ENCODE results near the gene TSPAN18.

The TSPAN18 gene

DNA sequence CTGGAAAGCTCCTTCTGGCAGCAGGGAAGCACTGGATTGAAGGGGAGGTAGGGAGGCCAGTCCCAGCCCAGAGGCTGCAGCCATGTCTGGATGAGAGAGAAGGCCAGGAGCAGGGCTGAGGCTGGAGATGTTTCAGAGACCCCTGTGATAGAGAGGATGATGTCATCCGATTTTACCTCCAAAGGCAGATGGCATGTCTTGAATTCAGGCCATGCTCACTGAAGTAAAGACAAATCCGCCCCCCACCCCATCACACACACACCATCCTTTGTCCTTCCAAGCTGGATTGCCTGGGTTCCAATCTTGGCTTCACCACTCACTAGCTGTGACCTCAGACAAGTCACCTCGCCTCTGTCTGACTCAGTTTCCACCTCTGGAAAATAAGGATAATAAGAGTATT is 176.8 kb downstream of the TSPAN18 start:
- DNase-seq = no peak

DNA sequence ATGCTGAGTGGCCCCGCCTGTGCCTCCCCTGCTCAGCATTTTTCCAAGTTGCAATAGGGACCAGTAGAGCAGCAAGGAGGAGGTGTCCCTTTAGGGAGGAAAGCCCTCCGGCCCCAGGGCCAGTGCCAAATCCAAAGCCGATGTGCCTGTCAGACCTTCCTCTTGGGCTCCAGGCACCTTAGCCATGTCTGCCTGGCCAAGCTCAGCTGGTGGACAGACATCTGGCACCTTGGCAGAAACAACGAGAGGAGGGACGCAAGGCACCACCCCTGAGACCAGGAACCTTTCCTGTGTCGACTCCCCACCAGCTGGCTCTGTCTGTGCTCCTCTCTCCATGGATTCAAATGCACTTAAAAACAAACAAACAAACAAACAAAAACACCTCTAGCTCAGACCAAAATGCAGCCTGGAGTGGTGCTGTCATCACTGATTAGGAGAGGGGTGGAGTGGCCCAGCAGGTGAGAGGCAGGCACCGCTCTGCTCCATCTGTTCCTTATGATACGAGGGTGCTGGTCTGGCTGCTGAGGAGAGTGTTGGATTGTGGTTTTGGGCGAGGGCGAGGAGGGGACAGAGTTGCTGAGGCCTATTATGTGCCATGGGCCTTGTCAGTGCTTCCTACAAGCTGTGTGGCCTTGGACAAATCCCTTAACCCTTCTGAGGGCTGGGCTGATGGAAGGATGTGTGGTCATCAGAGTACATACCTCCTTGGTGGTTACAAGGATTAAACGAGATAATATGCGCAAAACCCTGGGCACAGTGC is 177.7 kb downstream of the TSPAN18 start:
- DNase-seq = no peak

DNA sequence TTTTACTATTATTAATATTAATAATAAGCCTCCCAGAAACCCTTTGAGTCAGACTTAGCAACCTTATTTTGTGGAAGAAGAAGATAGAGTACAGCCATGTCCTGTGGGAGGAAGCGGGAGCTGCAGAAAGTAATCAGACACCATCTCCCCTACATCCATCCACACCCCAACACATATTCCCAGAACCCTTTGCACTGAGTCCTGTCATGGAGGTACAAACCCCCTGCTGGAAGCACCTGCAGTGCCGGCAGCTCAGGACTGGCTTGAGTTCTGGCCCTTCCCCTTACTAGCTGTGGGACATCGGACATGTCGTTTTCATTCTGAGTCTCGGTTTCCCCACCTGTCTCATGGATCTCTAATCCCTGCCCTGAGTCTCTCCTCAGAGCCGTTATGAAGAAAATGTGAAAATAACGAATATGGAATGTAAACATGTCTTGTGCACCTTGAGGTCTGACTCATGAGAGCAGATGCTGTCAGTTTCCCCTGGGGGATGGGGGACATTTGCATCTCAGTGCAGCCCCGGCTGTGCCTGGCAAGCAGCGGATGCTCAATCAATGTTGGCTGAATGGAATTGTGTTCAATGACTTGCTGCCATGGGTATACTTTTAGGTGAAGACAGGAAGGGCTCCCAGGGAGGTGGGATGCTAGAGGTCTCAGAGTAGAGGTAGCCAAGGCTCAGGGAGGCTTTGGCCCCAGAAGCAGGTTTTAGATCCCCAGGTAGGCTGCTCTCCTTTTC is 178.5 kb downstream of the TSPAN18 start:
- no peak for DNase-seq

DNA sequence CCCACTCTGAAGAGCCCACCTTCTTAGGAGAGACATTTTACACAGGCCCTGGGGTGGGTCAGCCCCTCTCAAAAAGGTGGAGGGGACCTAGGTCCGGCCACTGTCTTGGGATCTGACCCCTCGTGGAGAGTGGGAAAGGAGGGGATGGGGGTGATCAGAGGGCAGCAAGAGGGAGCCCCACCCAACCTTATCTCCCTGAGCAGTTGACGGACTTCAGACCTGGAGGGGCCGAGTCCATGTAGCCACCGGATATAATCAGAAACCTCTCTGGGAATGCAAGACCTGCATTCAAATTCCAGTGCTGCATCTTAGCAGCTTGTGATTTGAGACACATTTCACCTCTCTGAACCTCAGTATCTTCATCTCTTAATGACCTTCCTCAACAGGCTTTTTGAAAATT is 179.9 kb downstream of the TSPAN18 start:
- DNase-seq = no peak

DNA sequence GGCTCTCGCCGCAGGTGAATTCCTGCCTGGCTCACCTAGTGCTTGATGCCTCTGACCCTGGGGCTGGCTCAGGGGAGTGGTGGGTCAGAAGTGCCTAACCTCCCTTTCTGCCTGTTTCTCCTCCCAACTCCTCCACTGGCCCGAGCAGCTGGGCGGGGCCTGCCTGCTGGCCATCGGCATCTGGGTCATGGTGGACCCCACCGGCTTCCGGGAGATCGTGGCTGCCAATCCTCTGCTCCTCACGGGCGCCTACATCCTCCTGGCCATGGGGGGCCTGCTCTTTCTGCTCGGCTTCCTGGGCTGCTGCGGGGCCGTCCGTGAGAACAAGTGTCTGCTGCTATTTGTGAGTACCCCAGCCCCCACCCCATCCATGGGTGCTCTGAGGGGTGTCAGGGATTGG is 182.8 kb downstream of the TSPAN18 start:
- no peak for DNase-seq

DNA sequence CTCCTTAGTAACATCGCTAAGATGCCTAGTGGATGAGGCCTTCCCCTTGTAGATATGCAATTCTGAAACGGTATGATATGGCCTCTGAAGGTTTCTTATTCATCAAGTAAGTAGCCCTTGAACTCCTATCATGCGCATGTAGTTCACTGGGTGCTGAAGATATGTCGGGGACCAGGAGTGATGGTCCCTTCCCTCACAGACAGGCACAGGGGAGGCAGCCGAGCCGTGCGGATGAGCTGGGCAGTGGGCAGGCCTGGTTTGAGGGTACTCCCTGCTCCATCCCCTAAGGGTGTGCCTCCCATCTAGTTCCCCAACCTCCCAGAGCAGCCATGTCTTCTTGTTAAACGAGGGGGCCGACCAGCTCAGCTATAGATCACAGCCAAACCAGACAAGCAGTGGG is 183.8 kb downstream of the TSPAN18 start:
- DNase-seq = no peak

DNA sequence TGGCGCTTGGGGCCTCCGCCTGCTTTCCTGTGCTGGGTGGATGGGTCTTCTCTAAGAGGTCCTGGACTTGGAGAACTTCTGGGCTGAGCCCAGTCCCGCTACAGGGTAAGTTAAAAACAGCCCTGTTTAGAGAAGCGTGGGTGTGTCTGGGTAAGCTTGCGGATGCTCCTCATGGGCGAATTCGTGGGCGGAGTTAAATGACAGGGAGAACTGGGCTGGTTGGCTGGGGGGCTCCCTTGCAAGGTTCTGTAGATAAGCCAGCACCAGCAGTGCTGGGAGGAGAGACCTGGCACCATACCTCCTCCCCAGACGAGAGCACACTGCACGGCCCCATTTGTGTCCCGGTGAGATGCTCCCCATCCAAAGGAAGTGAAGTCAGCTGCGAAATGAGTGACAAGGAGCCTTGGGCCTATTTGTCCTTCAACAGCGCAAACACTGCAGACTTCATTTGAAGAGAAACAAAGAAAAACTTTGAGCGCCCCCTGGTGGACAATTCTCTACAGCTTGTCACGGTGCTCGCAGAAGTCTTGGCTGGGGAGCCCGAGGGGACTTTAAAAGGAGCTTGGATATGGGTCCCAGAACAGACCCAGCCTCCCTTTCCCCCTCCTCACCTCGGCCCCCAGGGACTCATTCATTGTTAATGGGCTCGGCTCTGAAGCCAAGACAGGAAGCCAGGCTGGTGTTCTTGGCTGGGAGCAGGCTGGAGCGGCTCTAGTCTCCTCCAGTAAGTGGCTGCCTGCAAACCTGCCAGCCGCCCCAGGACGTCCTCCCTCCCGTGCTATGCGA is 184.5 kb downstream of the TSPAN18 start:
- DNase-seq = peak; percentile 81

DNA sequence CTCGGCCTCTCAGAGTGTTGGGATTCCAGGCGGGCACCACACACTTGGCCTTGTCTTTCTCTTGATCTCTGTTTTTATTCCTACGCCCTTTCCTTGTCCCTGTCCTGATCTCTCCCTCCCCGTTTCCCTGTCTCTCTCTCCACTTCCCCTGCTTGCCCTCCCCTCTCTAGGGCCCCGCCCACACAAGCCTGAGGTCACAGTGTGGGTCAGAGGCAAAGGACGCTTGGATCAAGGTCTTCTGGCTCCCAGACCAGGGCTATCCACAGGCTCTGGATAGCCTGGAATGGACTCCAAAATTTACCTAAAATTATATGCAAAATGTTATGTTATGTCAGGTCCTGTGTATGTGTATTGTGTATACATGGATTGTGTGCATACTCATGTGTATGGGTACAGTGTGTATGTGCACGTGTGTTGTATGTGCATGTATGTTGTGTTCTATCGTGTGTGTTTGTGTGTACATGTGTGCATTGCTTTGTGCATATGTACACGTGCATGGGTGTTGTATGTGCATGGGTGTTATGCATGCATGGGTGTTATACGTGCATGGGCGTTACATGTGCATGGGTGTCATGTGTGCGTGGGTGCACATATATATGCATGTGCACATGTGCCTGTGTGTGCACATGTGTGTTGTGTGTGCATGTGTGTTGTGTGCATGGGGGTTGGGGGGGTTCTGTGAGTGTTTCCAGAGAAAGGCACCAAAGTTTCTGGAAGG is 185.7 kb downstream of the TSPAN18 start:
- DNase-seq = no peak

DNA sequence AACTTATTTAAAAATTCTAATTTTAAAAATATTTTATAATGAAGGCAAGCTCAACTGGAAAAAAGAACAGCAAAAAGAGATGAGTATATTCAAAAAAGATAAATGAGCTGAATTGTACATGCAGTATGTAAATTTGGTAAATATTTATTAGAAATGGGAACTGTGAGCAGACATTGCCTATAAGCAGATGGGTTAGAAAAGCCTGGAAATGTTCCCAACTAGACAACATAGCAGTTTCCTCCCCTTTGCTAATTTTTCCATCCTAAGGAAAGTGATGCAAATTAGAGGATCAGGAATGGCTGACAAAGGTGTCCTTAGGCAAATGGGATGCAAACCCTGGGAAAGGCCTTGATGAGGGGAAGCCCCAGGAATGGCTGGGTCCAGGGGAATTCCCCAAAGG is 186.7 kb downstream of the TSPAN18 start:
- peak; percentile 92 for DNase-seq

DNA sequence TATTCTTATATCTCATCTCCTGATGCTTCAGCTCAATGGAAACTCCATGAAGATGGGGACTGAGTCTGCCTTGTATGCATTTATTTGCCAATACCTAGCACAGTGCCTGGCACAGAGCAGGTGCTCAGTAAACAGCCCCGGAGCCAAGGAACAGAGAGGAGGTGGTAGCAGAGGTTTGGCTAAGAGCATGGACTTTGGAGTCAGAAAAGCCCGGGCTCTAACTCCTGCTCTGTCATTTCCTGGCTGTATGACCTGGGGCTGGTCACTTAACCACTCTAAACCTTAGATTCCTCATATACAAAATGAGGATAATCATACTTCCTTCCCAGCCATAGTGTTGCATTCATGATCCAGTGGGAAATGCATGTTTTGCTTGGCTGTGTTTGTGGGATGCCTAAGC is 187.3 kb downstream of the TSPAN18 start:
- DNase-seq = no peak

DNA sequence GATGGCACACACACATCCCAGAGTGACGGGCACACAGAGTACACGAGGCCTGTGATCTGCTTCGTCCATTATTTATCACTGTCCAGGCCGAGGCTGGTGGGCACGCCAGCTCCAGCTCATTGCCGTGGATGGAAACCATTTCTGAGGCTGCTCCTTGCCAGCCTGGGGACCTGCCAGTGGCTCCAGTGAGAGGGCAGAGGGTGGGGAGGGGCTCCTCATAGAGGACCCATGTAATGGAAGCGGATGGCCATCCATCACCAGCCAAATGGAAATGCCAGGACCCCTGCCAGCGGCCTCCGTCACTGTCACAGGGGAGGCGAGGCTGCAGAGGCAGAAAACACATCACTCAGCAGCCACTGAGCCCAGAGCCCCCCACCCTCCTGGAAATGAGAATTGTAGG is 188.2 kb downstream of the TSPAN18 start:
- no peak for DNase-seq

DNA sequence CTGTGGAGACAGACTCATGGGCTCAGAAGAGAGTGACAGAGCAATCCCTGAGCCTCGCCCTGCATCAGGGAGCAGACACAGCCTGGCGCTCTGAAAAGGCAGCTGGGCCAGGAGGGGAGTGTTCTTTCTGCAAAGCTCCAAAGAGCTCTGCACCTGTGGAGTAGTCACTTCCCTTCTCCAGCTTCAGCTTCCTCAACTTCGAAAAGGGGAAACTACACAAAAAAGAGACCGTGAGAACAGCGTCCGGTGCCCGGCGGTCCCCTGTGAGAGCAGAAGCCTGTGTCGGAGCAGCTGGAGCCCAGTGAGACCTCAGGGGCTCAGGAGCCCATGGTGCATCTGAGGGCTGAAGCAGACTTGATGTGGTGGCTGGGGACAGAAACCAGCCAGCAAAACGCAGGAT is 188.9 kb downstream of the TSPAN18 start:
- no peak for DNase-seq

DNA sequence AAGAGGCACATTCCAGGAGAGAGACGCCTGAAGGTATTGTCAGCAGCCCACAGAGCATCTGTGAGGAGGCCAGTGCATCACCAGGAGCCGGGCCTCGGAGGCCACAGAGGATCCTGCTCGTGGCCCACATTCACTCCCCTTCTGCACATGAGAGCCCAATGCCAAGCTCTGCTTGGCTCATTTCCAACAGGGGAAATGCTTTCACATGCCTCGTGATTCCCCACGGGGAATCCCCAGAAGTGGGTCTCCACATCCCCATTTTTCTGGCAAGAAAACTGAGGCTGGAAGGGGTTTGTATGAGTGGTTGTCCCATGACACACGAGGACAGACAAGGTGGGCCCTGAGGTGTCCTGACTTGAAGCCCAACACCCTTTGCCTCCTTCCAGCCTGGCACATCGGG is 189.6 kb downstream of the TSPAN18 start:
- no peak for DNase-seq

DNA sequence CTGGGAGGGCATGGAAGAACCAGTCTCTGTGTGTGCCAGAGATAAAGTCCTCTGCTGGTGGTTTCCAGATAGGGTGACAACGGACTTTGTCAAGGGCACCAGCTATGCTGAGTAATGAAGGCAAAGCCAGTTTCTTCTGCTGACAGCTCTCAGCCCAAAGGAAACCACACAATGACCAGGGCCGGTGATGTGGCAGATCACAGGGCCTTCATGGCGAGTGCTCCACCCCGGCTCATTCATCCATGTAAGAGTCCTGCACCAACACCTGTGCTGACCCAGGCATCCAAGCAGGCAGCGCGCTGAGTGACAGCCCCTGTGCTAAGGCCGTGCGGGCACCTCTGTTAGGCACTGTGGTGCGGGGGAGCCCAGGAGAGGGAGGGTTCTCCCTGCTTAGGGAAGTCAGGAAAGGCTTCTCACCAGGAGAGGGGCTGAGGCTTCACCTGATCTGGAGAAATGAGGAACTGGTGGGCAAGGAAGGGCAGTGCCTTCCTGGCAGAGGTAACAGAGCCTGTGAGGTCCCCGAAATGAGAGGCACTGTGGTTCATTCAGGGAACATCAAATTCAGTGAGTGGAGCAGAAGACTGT is 190.1 kb downstream of the TSPAN18 start:
- DNase-seq = no peak

DNA sequence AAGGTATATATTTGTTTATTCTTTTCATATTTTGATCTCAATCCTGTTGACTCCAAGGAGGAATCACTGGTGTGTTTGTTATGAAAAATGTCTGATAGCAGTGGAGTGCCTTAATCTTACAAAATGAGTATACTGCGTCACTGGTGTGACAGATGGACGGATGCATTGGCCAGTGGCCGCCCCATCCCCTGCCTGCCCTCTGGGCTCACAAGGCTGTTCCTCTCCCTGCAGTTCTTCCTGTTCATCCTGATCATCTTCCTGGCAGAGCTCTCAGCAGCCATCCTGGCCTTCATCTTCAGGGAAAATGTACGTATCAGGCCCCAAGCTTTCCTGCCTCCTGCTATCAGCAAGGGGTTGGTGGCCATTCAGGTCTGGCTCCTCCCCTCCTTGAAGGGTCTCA is 191.0 kb downstream of the TSPAN18 start:
- DNase-seq = no peak

DNA sequence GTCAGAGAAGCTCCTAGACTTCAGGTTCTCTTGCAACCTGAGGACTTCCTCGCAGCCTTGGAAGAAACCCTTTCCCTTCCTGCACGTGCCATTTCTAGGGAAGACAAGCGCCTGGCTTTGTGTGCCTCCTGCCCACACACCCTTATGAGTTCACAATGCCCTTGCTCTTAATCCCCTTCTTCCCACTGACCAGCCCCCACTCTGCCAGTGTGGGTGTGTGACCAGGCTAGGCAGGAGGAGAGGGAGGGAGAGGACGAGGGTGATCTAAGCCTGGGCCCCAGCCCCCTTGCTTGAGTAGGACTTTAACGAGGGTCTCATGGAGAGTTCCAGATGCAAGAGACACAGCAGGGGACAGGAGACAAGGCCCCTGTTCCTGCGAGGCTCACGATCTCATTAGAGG is 193.7 kb downstream of the TSPAN18 start:
- DNase-seq = no peak

DNA sequence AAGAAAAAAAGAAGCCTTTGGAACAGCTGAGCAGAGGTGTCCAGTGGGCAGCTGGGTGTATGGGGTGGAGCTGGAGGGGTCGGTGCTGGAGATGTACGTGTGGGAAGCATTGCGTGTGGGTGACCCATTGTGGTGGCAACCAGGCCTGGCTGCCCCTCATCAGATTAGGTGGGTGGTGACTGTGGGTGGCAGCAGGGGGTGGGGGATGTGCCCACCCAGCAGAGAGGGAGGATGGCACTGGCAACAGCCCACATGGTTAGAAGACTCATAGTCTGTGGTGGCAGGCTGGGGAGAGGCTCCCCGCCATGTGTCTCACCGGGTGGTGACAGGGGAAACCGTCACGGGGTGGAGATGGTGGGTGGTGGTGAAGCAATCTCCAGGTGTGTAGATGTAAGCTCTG is 196.4 kb downstream of the TSPAN18 start:
- no peak for DNase-seq

DNA sequence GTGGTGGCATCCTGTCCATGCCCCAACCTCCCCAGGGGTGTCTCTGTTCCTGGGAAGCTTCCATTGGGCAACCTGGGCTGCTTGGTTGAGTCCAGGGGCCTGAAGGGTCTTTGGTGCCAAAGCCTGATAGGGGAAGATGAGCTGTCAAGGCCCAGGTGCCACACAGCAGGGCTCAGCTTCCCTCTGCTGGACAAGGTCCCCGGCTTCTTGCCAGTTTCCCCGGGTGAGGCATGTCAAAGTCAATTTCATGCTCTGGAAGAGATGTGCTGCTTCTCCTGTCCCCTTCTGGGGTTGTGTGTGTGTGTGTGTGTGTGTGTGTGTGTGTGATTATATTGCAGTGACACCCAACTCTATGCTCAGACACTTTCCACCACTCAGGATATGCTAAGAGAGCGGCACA is 197.0 kb downstream of the TSPAN18 start:
- DNase-seq = no peak

DNA sequence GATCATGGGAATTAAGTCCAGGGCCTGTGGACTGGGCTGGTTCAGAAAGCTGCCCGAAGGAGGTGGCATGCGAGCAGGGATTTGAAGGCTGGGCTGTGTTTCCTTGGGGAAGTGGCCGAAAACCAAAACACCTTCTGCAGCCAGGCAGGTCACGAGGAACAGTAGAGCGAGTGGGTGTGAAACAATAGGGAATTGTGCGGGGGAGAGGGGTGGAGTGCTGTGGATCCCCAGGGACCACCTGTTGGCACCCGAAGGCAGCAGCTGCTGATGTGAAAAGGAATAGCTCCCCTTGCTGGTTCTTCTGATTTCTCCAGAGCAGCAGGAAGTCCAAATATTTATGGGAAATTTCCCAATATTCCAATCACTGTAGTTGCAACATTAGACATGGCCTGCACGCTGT is 199.3 kb downstream of the TSPAN18 start:
- DNase-seq = no peak

DNA sequence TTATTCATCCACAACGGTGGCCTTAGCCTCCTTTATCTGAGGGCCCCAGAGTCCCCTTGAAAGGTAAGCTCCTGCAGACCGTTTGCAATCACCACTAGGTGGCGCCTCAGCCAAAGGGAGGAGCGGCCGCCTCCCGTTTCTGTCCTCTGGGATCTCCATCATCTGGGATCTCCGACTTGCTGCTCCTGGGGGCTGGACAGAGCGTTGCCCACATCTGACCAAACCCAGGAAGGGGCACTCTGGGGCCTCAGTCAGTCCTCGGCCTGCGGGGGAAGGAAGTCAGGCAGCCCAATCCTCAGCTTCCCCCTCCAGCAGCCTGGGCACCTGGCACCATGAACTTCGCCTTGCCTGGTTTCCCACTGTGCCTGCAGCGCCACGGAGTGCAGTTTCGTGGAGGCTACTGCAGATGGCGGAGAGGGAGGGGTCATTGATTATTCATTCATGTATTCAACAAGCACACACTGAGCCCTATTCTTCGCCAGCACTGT is 200.5 kb downstream of the TSPAN18 start:
- DNase-seq = peak; percentile 82

DNA sequence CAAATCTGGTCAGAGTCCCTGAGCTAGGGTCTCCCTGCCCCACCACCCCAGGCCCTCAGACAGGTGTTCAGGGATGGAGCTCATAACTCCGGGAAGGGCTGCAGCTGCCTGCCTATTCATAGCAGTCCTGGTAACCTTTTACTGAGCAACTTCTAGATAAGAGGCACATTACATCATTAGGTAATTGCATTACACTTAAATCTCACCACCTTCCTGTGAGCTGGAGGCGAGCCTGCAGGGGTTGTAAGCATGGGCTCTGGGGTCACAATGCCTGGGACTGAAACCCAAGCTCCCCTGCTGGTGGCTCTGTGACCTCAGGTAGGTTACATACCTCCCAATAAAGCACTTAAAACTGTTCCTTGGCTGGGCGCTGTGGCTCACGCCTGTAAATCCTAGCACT is 201.4 kb downstream of the TSPAN18 start:
- no peak for DNase-seq

DNA sequence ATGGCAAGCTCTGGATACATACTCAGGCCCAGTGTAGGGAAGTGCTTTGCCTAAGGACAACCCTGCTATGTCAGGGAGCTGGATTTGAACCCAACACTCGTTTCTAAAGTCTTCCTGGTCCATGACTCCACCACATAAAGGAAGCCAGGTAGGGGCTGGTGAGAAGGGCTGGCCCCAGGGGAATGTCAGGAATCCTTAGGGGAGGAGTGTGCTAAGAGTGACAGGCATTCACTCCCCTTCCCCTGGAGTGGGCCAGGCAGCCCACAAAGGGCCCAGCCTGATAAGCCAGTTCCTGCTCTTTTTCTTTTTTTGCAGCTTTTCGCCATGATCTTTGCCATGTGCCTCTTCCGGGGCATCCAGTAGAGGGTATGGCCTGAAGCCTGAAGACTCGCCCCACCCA is 202.1 kb downstream of the TSPAN18 start:
- DNase-seq = no peak

Data from NCI-H526 treated with DMSO at 0.1 percent for 48 hours (cell line).